ENCODE data around the gene HORMAD2.

Gene HORMAD2

GRCh38 chr22:30041475-30041874 is 38.8 kb upstream of the HORMAD2 start:
- ATAC-seq = no peak
- TF ChIP-seq ARNTL (CRISPR knock-in tag; IDR thresholded peaks at IDR 0.05; ENCODE audit: borderline replicate concordance, low read depth) = no peak
- no peak for TF ChIP-seq ZNF70 (CRISPR knock-in tag; IDR thresholded peaks at IDR 0.05)
- no peak for TF ChIP-seq SNAI2 (CRISPR knock-in tag; IDR thresholded peaks at IDR 0.05)
- no peak for TF ChIP-seq TCF4 (CRISPR knock-in tag; IDR thresholded peaks at IDR 0.05; ENCODE audit: borderline replicate concordance)
- TF ChIP-seq, protein P1, sequence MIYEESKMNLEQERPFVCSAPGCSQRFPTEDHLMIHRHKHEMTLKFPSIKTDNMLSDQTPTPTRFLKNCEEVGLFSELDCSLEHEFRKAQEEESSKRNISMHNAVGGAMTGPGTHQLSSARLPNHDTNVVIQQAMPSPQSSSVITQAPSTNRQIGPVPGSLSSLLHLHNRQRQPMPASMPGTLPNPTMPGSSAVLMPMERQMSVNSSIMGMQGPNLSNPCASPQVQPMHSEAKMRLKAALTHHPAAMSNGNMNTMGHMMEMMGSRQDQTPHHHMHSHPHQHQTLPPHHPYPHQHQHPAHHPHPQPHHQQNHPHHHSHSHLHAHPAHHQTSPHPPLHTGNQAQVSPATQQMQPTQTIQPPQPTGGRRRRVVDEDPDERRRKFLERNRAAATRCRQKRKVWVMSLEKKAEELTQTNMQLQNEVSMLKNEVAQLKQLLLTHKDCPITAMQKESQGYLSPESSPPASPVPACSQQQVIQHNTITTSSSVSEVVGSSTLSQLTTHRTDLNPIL (CRISPR knock-in tag; IDR thresholded peaks at IDR 0.05; ENCODE audit: low read depth) = no peak
- no peak for TF ChIP-seq OSR1 (CRISPR knock-in tag; IDR thresholded peaks at IDR 0.05)
- TF ChIP-seq ZC3H10 (CRISPR knock-in tag; IDR thresholded peaks at IDR 0.05) = no peak
- TF ChIP-seq TSHZ2 (CRISPR knock-in tag; IDR thresholded peaks at IDR 0.05) = no peak
- TF ChIP-seq ZFP30 (CRISPR knock-in tag; IDR thresholded peaks at IDR 0.05) = no peak
- no peak for TF ChIP-seq PATZ1 (CRISPR knock-in tag; IDR thresholded peaks at IDR 0.05; ENCODE audit: borderline replicate concordance)
- no peak for TF ChIP-seq ESRRG (CRISPR knock-in tag; IDR thresholded peaks at IDR 0.05)
- TF ChIP-seq PPARA (CRISPR knock-in tag; IDR thresholded peaks at IDR 0.05; ENCODE audit: borderline replicate concordance) = no peak
- TF ChIP-seq, protein P2, sequence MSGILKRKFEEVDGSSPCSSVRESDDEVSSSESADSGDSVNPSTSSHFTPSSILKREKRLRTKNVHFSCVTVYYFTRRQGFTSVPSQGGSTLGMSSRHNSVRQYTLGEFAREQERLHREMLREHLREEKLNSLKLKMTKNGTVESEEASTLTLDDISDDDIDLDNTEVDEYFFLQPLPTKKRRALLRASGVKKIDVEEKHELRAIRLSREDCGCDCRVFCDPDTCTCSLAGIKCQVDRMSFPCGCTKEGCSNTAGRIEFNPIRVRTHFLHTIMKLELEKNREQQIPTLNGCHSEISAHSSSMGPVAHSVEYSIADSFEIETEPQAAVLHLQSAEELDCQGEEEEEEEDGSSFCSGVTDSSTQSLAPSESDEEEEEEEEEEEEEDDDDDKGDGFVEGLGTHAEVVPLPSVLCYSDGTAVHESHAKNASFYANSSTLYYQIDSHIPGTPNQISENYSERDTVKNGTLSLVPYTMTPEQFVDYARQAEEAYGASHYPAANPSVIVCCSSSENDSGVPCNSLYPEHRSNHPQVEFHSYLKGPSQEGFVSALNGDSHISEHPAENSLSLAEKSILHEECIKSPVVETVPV (CRISPR knock-in tag; IDR thresholded peaks at IDR 0.05) = no peak
- TF ChIP-seq ZFP3 (CRISPR knock-in tag; IDR thresholded peaks at IDR 0.05) = no peak
- TF ChIP-seq, protein P3, sequence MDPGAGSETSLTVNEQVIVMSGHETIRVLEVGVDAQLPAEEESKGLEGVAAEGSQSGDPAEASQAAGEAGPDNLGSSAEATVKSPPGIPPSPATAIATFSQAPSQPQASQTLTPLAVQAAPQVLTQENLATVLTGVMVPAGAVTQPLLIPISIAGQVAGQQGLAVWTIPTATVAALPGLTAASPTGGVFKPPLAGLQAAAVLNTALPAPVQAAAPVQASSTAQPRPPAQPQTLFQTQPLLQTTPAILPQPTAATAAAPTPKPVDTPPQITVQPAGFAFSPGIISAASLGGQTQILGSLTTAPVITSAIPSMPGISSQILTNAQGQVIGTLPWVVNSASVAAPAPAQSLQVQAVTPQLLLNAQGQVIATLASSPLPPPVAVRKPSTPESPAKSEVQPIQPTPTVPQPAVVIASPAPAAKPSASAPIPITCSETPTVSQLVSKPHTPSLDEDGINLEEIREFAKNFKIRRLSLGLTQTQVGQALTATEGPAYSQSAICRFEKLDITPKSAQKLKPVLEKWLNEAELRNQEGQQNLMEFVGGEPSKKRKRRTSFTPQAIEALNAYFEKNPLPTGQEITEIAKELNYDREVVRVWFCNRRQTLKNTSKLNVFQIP (CRISPR knock-in tag; IDR thresholded peaks at IDR 0.05; ENCODE audit: borderline replicate concordance, low read depth) = no peak
- no peak for TF ChIP-seq ZNF8 (CRISPR knock-in tag; IDR thresholded peaks at IDR 0.05)

- no peak for TF ChIP-seq ZNF565 (CRISPR knock-in tag; conservative IDR thresholded peaks at IDR 0.05; ENCODE audit: low read depth)
- TF ChIP-seq ESRRG (CRISPR knock-in tag; IDR thresholded peaks at IDR 0.05) = no peak
- TF ChIP-seq BACH2 (CRISPR knock-in tag; IDR thresholded peaks at IDR 0.05; ENCODE audit: borderline replicate concordance) = no peak
- TF ChIP-seq CSDC2 (CRISPR knock-in tag; IDR thresholded peaks at IDR 0.05) = no peak
- TF ChIP-seq, protein P2 (CRISPR knock-in tag; IDR thresholded peaks at IDR 0.05) = no peak
- TF ChIP-seq PATZ1 (CRISPR knock-in tag; IDR thresholded peaks at IDR 0.05; ENCODE audit: borderline replicate concordance) = no peak
- TF ChIP-seq TCF4 (CRISPR knock-in tag; IDR thresholded peaks at IDR 0.05; ENCODE audit: borderline replicate concordance) = no peak
- TF ChIP-seq, protein P3 (CRISPR knock-in tag; IDR thresholded peaks at IDR 0.05; ENCODE audit: borderline replicate concordance, low read depth) = no peak
- no peak for TF ChIP-seq PPARA (CRISPR knock-in tag; IDR thresholded peaks at IDR 0.05; ENCODE audit: borderline replicate concordance)
- no peak for TF ChIP-seq ISL1 (CRISPR knock-in tag; IDR thresholded peaks at IDR 0.05)
- TF ChIP-seq OSR1 (CRISPR knock-in tag; IDR thresholded peaks at IDR 0.05) = no peak
- no peak for ATAC-seq
Measured at GRCh38 chr22:30041881-30042280, 38.4 kb upstream of the HORMAD2 start.
